GM12801 (cell line): Measurements from ENCODE around the gene AKT3.

Experiments
- CTCF ChIP-seq: IDR thresholded peaks from one replicate; pipeline ENCODE4 v1.5.1; 2011; ENCODE audit warnings: control low read depth; ENCODE audit not compliant: insufficient read length; ENCODE audit errors: extremely low read depth

Gene AKT3

GRCh38 chr1:243850202-243850451 is at the start of gene AKT3:
AKT3 (minus strand) TSS chr1:243850243; CDS start chr1:243843170, 7,073 bp downstream.
- TF ChIP-seq CTCF: no peak

DNA sequence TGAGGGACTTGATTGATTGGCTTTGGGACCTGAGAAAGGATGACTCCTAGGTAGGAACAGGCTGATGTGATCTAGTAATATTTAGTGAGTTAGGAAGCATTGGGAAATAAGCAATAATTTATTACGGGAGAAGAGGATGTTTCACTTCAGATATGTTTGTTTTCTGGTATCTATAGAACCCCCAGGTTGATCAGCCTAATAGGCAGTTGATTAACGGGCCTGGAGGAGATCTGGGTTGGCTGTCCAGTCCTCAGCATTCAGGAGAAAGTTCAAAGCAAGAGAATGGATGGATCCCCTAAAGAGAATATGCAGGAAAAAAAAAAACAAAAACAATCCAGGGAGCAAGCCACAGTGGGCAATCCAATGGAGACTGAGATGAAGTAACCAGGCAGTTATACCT is 48.2 kb upstream of the AKT3 start:
- TF ChIP-seq CTCF: no peak

- TF ChIP-seq CTCF: no peak
Observed at GRCh38 chr1:243896313-243896712, 46.3 kb upstream of the AKT3 start.

- no peak for TF ChIP-seq CTCF
Observed at GRCh38 chr1:243892456-243892855, 42.4 kb upstream of the AKT3 start.

GRCh38 chr1:243890576-243890975 is 40.5 kb upstream of the AKT3 start:
- no peak for TF ChIP-seq CTCF

GRCh38 chr1:243885806-243886205 is 35.8 kb upstream of the AKT3 start:
- no peak for TF ChIP-seq CTCF

DNA sequence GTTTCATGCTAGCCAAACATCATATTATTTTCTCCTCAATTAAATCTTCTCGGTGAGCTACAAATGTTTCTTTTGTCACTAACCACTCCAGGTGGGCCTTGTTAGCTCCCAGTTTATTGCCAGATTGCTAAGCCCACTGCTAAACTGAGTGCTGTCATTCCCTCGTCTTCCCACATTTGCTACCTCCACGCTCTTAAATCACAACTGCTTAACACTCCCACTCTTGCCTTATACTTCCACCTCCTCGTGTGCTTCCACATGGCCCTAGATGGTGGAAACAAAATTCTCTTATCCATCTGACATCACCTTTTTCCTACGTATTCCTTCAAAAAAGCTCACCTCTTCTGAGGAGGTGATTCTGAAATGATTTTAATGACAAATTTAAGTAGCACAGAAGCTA is 34.6 kb upstream of the AKT3 start:
- no peak for TF ChIP-seq CTCF

- TF ChIP-seq CTCF: no peak
Observed at GRCh38 chr1:243883551-243883950, 33.5 kb upstream of the AKT3 start.
